A673 (cell line): ENCODE results near the gene TMEM106C. TPM values are rescaled to one million over a fixed set of nuclear protein-coding genes. Genes with fewer than 3 reads are reported as not detected.

Source experiments
- BruUV-seq: library from RNA; stranded (reverse); fragments of 400-500 nt; replicated peaks from 2 replicates; lab custom pipeline; 2021; lab: Mats Ljungman, UMichigan
- CTCF ChIA-PET: fragments of 300-600 bp; sonication (Branson Sonifier 250); formaldehyde crosslinking; loops from one replicate; lab custom pipeline; 2022; ENCODE audit warnings: antibody characterized with exemption; lab: Charles Lee
- POLR2A ChIA-PET: fragments of 300-600 bp; sonication (Branson Sonifier 250); formaldehyde crosslinking; loops from one replicate; lab custom pipeline; 2022; ENCODE audit warnings: antibody characterized with exemption; ENCODE audit not compliant: low non-redundant PET; lab: Charles Lee
- DNase-seq: peaks from one replicate; pipeline ENCODE4 v3.0.0-alpha.2; 2015; ENCODE audit warnings: low spot score
- H3K27ac ChIP-seq: fragments of 200-600 bp; sonication (generic); 2 replicates; pipeline ENCODE4 v1.5.1; 2016; ENCODE audit warnings: mixed run types, low read depth, mild to moderate bottlenecking, mixed read lengths, antibody characterized with exemption, low read length; ENCODE audit not compliant: poor library complexity, severe bottlenecking
- H3K27me3 ChIP-seq: fragments of 200-600 bp; sonication (generic); replicated peaks from 2 replicates; pipeline ENCODE4 v1.6.1; 2017; ENCODE audit warnings: mixed run types, low read depth, mild to moderate bottlenecking, mixed read lengths, antibody characterized with exemption, low read length; ENCODE audit not compliant: insufficient read depth, poor library complexity
- H3K36me3 ChIP-seq: fragments of 200-600 bp; sonication (generic); 2 replicates; pipeline ENCODE4 v1.6.1; 2016; ENCODE audit warnings: mixed run types, mild to moderate bottlenecking, mixed read lengths, antibody characterized with exemption, low read length; ENCODE audit not compliant: insufficient read depth, poor library complexity, severe bottlenecking
- H3K4me1 ChIP-seq: fragments of 200-600 bp; sonication (generic); 2 replicates; pipeline ENCODE4 v1.6.1; 2017; ENCODE audit warnings: mixed run types, mild to moderate bottlenecking, mixed read lengths, antibody characterized with exemption, low read length; ENCODE audit not compliant: insufficient read depth, poor library complexity, severe bottlenecking
- H3K4me3 ChIP-seq: fragments of 200-600 bp; sonication (generic); 2 replicates; pipeline ENCODE4 v1.5.1; 2016; ENCODE audit warnings: low read depth, mixed run types, mild to moderate bottlenecking, mixed read lengths, low read length; ENCODE audit not compliant: poor library complexity, severe bottlenecking
- H3K9me3 ChIP-seq: fragments of 200-600 bp; sonication (generic); 2 replicates; pipeline ENCODE4 v1.6.1; 2016; ENCODE audit warnings: mixed run types, low read depth, mild to moderate bottlenecking, mixed read lengths, antibody characterized with exemption, low read length; ENCODE audit not compliant: poor library complexity, severe bottlenecking
- EZH2 ChIP-seq: fragments of 200-600 bp; sonication (generic); IDR thresholded peaks from 2 replicates; pipeline ENCODE4 v1.6.1; 2017; ENCODE audit warnings: borderline replicate concordance, low read depth, mild to moderate bottlenecking, mixed read lengths, antibody characterized with exemption, low read length; ENCODE audit not compliant: poor library complexity, severe bottlenecking
- intact Hi-C: fragments of 100-400 bp; cut with micrococcal nuclease; formaldehyde crosslinking; loops from one replicate; pipeline ENCODE4 v1.10.0; 2022; ENCODE audit not compliant: unreplicated experiment
- total RNA-seq: library from RNA; stranded (reverse); gene quantifications from 2 replicates; pipeline ENCODE4 v1.2.3, GENCODE V29; 2021
- TF ChIP-seq, protein P1 (sequence below): fragments of 300-800, 200-600 bp; sonication (generic); conservative IDR thresholded peaks from 2 replicates; pipeline ENCODE4 v1.5.1; 2017; ENCODE audit warnings: low read depth, mild to moderate bottlenecking, antibody characterized with exemption, low read length, moderate library complexity, mixed read lengths

Gene TMEM106C
- total RNA-seq, 1 experiment from 2014 or later, result 182 TPM

DNA sequence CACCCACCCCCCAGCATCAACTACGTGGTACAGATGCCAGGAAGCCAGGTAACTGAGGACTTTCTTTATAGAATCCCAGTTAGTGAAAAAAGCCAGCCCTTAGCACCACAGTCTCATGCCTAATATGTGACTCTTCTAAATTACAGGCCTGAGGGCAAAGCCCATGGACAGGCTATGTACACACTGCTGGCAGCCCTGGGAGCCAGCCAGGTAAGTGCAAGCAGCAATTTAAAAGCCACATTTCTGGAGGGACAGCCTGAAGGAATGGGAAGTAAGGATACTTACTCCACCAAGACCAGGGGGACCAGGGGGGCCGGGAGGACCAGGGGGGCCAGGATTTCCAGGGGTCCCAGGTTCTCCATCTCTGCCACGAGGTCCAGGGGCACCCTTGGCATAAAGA, 33.9 kb downstream of the TMEM106C start:
- intact Hi-C loops, result no loop called here
- TF ChIP-seq, protein P1, sequence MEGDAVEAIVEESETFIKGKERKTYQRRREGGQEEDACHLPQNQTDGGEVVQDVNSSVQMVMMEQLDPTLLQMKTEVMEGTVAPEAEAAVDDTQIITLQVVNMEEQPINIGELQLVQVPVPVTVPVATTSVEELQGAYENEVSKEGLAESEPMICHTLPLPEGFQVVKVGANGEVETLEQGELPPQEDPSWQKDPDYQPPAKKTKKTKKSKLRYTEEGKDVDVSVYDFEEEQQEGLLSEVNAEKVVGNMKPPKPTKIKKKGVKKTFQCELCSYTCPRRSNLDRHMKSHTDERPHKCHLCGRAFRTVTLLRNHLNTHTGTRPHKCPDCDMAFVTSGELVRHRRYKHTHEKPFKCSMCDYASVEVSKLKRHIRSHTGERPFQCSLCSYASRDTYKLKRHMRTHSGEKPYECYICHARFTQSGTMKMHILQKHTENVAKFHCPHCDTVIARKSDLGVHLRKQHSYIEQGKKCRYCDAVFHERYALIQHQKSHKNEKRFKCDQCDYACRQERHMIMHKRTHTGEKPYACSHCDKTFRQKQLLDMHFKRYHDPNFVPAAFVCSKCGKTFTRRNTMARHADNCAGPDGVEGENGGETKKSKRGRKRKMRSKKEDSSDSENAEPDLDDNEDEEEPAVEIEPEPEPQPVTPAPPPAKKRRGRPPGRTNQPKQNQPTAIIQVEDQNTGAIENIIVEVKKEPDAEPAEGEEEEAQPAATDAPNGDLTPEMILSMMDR, result no peak
- no peak for TF ChIP-seq EZH2

DNA sequence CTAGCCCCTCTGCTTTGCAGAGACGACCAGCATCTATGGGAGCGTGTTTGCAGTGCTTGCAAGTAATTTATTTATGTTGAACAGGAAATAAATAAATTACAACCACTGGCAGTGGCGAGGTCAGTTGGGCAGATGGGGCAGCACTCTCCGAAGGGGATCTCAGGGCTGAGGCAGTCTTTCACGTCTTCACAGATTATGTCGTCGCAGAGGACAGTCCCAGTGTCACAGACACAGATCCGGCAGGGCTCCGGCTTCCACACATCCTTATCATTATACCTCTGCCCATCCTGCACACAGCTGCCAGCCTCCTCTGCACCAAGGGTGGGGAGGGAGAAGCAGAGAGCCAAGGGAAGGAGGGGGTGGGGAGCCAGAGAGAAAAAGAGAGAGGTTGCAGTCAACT, 36.4 kb downstream of the TMEM106C start:
- intact Hi-C loops, result loop anchor here (10.0 kb wide), 1 partner anchor 185 kb away; the partner anchor contains the start of gene CCDC184
- TF ChIP-seq EZH2, result no peak
- no TSS peak for BruUV-seq
- Histone ChIP-seq H3K27ac (no peak overlapping the region), H3K4me1 (peaks cover 26% of the 10 kb centered on the region), H3K9me3 (no peaks in the 10 kb centered on the region), H3K4me3 (no peak overlapping the region), H3K36me3 (no peaks in the 10 kb centered on the region), H3K27me3 (peaks cover 44% of the 10 kb centered on the region)
- CTCF ChIA-PET, result no interaction called here
- POLR2A ChIA-PET, result no interaction called here
- DNase-seq, result no peak

More for the DNA sequence above, 33.9 kb downstream of the TMEM106C start:
- DNase-seq, result no peak
- no peaks in the 10 kb centered on the region for H3K9me3 ChIP-seq
- ChIA-PET POLR2A (no interaction called here), CTCF (no interaction called here)
- H3K4me1 ChIP-seq, result peaks cover 4% of the 10 kb centered on the region
- no peak overlapping the region for H3K4me3 ChIP-seq
- peaks cover 19% of the 10 kb centered on the region for H3K27me3 ChIP-seq
- H3K27ac ChIP-seq, result no peak overlapping the region
- no TSS peak for BruUV-seq
- no peaks in the 10 kb centered on the region for H3K36me3 ChIP-seq

DNA sequence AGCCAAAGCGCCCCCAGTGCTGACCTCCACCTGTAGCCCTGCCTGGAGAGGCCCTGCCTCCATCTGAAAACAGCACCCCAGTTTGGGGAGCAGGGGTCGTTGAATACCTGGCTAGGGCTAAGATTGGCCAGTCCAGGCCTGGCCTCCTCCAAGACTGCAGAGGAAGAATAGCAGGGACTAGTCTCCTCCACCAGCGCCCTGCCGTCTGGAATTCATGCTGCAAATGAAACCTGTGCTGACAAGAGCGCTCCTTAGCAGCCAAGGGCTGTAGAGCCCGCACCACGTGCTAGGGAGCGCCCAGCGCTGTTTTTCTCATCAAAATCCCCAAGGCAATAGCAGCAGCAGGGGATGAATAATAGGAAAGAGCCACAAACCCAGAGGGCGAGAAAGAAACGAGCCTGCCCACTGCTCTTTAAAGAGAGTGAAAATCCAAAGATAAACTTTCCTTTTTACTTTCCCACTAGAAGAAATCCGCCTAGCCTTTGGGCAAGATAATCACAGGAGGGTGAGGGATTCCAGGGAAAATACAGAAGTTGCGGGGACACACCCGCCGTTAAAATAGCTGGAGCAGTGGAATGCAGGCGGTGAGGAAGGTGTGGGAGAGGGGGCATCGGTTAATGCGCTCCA, 37.6 kb downstream of the TMEM106C start:
- intact Hi-C loops, result loop anchor here (10.0 kb wide), 1 partner anchor 184 kb away; the partner anchor contains the start of gene CCDC184
- TF ChIP-seq, protein P1, result no peak
- no peak for TF ChIP-seq EZH2
- no TSS peak for BruUV-seq
- Histone ChIP-seq H3K27ac (no peak overlapping the region), H3K36me3 (no peaks in the 10 kb centered on the region), H3K9me3 (no peaks in the 10 kb centered on the region), H3K27me3 (peaks cover 56% of the 10 kb centered on the region), H3K4me1 (peaks cover 26% of the 10 kb centered on the region), H3K4me3 (peak overlapping the region; percentile 46)
- DNase-seq, result peak; percentile 76
- ChIA-PET POLR2A (no interaction called here), CTCF (interaction anchor here (1.3 to 1.5 kb wide), 2 partner anchors 37 to 617 kb away, joined by 3 to 4 read pairs; partner anchors contain the start of gene TMEM106C)
